ENCODE measurements around the gene KRTAP4-16.
"Not testable (repeated sequence)": the region's sequence is repeated elsewhere in the genome, so short reads cannot be mapped to it uniquely, and the experiment has no call there.

The KRTAP4-16 gene

GRCh38 chr17:41073676-41074075 is 28.3 kb downstream of the KRTAP4-16 start:
- DNase-seq (ENCODE audit: low spot score): no peak

- DNase-seq (ENCODE audit: low spot score): no peak
Measured at GRCh38 chr17:41071606-41072360, 30.2 kb downstream of the KRTAP4-16 start.

- no peak for DNase-seq (ENCODE audit: low spot score)
Measured at GRCh38 chr17:41069031-41069430, 33.0 kb downstream of the KRTAP4-16 start.

- no peak for DNase-seq (ENCODE audit: low spot score)
Measured at GRCh38 chr17:41067281-41067680, 34.7 kb downstream of the KRTAP4-16 start.

GRCh38 chr17:41065829-41066624 is 36.0 kb downstream of the KRTAP4-16 start, which contains the start of gene KRTAP2-4:
Gene KRTAP2-4 (minus strand): TSS chr17:41065879. CDS start chr17:41065845, 34 bp downstream.
- no peak for DNase-seq (ENCODE audit: low spot score)

- not testable (repeated sequence) for DNase-seq (ENCODE audit: low spot score)
Measured at GRCh38 chr17:41065016-41065689, 36.9 kb downstream of the KRTAP4-16 start.

- no peak for DNase-seq (ENCODE audit: low spot score)
Measured at GRCh38 chr17:41064301-41064700, 37.7 kb downstream of the KRTAP4-16 start.

GRCh38 chr17:41063449-41063848 is 38.6 kb downstream of the KRTAP4-16 start:
- DNase-seq (ENCODE audit: low spot score): no peak

GRCh38 chr17:41061964-41062363 is 40.0 kb downstream of the KRTAP4-16 start:
- no peak for DNase-seq (ENCODE audit: low spot score)

- no peak for DNase-seq (ENCODE audit: low spot score)
Measured at GRCh38 chr17:41060052-41060604, 41.9 kb downstream of the KRTAP4-16 start, which contains the start of gene KRTAP2-3. Gene KRTAP2-3 (minus strand): TSS chr17:41060114. CDS start chr17:41060050, 64 bp downstream.

- DNase-seq (ENCODE audit: low spot score): not testable (repeated sequence)
Measured at GRCh38 chr17:41059276-41060051, 42.5 kb downstream of the KRTAP4-16 start.

GRCh38 chr17:41058741-41059140 is 43.3 kb downstream of the KRTAP4-16 start:
- DNase-seq (ENCODE audit: low spot score): no peak

GRCh38 chr17:41057547-41057946 is 44.5 kb downstream of the KRTAP4-16 start:
- no peak for DNase-seq (ENCODE audit: low spot score)

GRCh38 chr17:41055130-41055529 is 46.9 kb downstream of the KRTAP4-16 start, which contains the start of gene KRTAP2-2:
Gene KRTAP2-2 (minus strand): TSS chr17:41055230. CDS start chr17:41055211, 19 bp downstream.
- DNase-seq (ENCODE audit: low spot score): not testable (repeated sequence)

- not testable (repeated sequence) for DNase-seq (ENCODE audit: low spot score)
Measured at GRCh38 chr17:41054556-41054955, 47.5 kb downstream of the KRTAP4-16 start.

- no peak for DNase-seq (ENCODE audit: low spot score)
Measured at GRCh38 chr17:41054025-41054424, 48.0 kb downstream of the KRTAP4-16 start.

- no peak for DNase-seq (ENCODE audit: low spot score)
Measured at GRCh38 chr17:41052566-41052965, 49.4 kb downstream of the KRTAP4-16 start.
